Measurements from ENCODE around the gene IGSF9. TPM values are rescaled to one million over a fixed set of nuclear protein-coding genes. Genes with fewer than 3 reads are reported as not detected.
A peak's percentile ranks its signal among the peaks of the same experiment; 100 is the strongest.

The IGSF9 gene
- total and polyA plus RNA-seq, 2 of the 13 experiments (the other 11 are each of a cell fraction or from before 2014, with no cell fraction given) = 0.03 TPM; not detected in 1

DNA sequence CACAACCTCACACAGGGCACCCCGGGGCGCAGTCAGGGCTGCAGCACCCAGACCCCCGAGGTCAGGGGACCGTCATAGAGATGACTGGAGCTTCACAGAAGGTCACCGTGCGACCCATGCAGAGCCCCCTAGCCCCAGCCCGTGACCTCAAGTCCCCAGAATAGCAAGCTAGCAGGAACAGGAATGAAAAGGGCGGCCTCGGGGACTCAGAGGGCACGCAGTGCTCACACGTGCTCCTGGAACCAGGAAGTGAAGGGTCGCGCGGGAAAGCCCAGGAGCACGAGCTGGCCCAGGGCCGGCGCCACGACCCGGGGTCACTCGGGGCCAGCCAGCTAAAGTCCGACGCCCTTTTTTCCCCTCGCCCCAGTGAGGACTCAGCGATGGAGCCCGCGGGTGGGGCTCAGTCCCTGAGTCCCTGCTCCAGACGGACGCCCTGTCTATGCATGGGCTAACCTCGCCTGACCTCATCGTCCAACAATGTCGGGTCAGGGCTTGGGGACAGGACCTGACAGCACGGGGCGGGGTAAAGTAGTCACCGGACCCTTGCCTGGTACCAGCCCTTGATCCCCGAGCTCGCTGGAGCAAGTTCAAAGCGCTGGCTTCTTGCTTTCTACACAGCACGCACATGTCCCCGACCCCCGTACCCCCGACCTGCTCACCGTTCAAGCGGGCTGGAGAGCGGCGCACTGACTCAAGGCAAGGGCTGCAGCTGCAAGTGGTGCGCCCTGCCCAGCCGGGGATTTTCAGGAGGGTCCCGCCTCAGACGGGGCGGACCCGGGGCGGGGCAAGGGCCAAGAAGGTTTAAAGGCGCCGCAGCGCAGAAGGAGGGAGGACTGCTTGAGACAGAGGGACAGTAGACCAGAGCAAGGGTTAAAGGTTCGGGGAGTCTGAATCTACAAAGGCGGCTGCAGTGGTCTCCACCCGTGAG, 20.4 kb downstream of the IGSF9 start, which contains the start of gene TAGLN2 (continued):
- 0 out of 2 replicates have a peak, but pooled peaks have one; percentile 18 for TF ChIP-seq NFYC (CRISPR knock-in tag; IDR thresholded peaks at IDR 0.05)
- TF ChIP-seq KLF6 (CRISPR knock-in tag; IDR thresholded peaks at IDR 0.05) = 0 out of 2 replicates have a peak, but pooled peaks have one; percentile 35
- TF ChIP-seq, protein P1, sequence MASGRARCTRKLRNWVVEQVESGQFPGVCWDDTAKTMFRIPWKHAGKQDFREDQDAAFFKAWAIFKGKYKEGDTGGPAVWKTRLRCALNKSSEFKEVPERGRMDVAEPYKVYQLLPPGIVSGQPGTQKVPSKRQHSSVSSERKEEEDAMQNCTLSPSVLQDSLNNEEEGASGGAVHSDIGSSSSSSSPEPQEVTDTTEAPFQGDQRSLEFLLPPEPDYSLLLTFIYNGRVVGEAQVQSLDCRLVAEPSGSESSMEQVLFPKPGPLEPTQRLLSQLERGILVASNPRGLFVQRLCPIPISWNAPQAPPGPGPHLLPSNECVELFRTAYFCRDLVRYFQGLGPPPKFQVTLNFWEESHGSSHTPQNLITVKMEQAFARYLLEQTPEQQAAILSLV (CRISPR knock-in tag; IDR thresholded peaks at IDR 0.05; ENCODE audit: borderline replicate concordance) = 0 out of 2 replicates have a peak, but pooled peaks have one; percentile 44
- TF ChIP-seq, protein P2, sequence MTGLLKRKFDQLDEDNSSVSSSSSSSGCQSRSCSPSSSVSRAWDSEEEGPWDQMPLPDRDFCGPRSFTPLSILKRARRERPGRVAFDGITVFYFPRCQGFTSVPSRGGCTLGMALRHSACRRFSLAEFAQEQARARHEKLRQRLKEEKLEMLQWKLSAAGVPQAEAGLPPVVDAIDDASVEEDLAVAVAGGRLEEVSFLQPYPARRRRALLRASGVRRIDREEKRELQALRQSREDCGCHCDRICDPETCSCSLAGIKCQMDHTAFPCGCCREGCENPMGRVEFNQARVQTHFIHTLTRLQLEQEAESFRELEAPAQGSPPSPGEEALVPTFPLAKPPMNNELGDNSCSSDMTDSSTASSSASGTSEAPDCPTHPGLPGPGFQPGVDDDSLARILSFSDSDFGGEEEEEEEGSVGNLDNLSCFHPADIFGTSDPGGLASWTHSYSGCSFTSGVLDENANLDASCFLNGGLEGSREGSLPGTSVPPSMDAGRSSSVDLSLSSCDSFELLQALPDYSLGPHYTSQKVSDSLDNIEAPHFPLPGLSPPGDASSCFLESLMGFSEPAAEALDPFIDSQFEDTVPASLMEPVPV (CRISPR knock-in tag; IDR thresholded peaks at IDR 0.05) = no peak
- TF ChIP-seq ZBTB7A (CRISPR knock-in tag; IDR thresholded peaks at IDR 0.05) = 0 out of 2 replicates have a peak, but pooled peaks have one; percentile 22
- no peak for TF ChIP-seq ZNF264 (CRISPR knock-in tag; IDR thresholded peaks at IDR 0.05)
- TF ChIP-seq, protein P3, sequence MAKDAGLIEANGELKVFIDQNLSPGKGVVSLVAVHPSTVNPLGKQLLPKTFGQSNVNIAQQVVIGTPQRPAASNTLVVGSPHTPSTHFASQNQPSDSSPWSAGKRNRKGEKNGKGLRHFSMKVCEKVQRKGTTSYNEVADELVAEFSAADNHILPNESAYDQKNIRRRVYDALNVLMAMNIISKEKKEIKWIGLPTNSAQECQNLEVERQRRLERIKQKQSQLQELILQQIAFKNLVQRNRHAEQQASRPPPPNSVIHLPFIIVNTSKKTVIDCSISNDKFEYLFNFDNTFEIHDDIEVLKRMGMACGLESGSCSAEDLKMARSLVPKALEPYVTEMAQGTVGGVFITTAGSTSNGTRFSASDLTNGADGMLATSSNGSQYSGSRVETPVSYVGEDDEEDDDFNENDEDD (CRISPR knock-in tag; IDR thresholded peaks at IDR 0.05; ENCODE audit: borderline replicate concordance) = peak; percentile 88
- no peak for TF ChIP-seq ONECUT2 (CRISPR knock-in tag; IDR thresholded peaks at IDR 0.05)
- TF ChIP-seq, protein P4, sequence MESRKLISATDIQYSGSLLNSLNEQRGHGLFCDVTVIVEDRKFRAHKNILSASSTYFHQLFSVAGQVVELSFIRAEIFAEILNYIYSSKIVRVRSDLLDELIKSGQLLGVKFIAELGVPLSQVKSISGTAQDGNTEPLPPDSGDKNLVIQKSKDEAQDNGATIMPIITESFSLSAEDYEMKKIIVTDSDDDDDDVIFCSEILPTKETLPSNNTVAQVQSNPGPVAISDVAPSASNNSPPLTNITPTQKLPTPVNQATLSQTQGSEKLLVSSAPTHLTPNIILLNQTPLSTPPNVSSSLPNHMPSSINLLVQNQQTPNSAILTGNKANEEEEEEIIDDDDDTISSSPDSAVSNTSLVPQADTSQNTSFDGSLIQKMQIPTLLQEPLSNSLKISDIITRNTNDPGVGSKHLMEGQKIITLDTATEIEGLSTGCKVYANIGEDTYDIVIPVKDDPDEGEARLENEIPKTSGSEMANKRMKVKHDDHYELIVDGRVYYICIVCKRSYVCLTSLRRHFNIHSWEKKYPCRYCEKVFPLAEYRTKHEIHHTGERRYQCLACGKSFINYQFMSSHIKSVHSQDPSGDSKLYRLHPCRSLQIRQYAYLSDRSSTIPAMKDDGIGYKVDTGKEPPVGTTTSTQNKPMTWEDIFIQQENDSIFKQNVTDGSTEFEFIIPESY (CRISPR knock-in tag; IDR thresholded peaks at IDR 0.05) = no peak
- TF ChIP-seq, protein P5, sequence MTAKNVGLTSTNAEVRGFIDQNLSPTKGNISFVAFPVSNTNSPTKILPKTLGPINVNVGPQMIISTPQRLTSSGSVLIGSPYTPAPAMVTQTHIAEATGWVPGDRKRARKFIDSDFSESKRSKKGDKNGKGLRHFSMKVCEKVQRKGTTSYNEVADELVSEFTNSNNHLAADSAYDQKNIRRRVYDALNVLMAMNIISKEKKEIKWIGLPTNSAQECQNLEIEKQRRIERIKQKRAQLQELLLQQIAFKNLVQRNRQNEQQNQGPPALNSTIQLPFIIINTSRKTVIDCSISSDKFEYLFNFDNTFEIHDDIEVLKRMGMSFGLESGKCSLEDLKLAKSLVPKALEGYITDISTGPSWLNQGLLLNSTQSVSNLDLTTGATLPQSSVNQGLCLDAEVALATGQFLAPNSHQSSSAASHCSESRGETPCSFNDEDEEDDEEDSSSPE (CRISPR knock-in tag; IDR thresholded peaks at IDR 0.05) = peak; percentile 56; the same call in 1 of the 2 replicates
- no peak for TF ChIP-seq ZNF550 (CRISPR knock-in tag; IDR thresholded peaks at IDR 0.05; ENCODE audit: borderline replicate concordance)
- TF ChIP-seq, protein P6, sequence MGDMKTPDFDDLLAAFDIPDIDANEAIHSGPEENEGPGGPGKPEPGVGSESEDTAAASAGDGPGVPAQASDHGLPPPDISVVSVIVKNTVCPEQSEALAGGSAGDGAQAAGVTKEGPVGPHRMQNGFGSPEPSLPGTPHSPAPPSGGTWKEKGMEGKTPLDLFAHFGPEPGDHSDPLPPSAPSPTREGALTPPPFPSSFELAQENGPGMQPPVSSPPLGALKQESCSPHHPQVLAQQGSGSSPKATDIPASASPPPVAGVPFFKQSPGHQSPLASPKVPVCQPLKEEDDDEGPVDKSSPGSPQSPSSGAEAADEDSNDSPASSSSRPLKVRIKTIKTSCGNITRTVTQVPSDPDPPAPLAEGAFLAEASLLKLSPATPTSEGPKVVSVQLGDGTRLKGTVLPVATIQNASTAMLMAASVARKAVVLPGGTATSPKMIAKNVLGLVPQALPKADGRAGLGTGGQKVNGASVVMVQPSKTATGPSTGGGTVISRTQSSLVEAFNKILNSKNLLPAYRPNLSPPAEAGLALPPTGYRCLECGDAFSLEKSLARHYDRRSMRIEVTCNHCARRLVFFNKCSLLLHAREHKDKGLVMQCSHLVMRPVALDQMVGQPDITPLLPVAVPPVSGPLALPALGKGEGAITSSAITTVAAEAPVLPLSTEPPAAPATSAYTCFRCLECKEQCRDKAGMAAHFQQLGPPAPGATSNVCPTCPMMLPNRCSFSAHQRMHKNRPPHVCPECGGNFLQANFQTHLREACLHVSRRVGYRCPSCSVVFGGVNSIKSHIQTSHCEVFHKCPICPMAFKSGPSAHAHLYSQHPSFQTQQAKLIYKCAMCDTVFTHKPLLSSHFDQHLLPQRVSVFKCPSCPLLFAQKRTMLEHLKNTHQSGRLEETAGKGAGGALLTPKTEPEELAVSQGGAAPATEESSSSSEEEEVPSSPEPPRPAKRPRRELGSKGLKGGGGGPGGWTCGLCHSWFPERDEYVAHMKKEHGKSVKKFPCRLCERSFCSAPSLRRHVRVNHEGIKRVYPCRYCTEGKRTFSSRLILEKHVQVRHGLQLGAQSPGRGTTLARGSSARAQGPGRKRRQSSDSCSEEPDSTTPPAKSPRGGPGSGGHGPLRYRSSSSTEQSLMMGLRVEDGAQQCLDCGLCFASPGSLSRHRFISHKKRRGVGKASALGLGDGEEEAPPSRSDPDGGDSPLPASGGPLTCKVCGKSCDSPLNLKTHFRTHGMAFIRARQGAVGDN (CRISPR knock-in tag; IDR thresholded peaks at IDR 0.05) = peak; percentile 90
- TF ChIP-seq, protein P7, sequence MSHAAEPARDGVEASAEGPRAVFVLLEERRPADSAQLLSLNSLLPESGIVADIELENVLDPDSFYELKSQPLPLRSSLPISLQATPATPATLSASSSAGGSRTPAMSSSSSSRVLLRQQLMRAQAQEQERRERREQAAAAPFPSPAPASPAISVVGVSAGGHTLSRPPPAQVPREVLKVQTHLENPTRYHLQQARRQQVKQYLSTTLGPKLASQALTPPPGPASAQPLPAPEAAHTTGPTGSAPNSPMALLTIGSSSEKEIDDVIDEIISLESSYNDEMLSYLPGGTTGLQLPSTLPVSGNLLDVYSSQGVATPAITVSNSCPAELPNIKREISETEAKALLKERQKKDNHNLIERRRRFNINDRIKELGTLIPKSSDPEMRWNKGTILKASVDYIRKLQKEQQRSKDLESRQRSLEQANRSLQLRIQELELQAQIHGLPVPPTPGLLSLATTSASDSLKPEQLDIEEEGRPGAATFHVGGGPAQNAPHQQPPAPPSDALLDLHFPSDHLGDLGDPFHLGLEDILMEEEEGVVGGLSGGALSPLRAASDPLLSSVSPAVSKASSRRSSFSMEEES (CRISPR knock-in tag; IDR thresholded peaks at IDR 0.05) = peak; percentile 12; the same call in 1 of the 2 replicates
- TF ChIP-seq RARA (CRISPR knock-in tag; IDR thresholded peaks at IDR 0.05) = peak; percentile 74
